A673 (cell line): ENCODE data around the gene ABCD1. TPM values are rescaled to one million over a fixed set of nuclear protein-coding genes. Genes with fewer than 3 reads are reported as not detected.
A peak's percentile ranks its signal among the peaks of the same experiment; 100 is the strongest.

ENCODE experiments used
- BruUV-seq: library from RNA; stranded (reverse); fragments of 400-500 nt; replicated peaks from 2 replicates; lab custom pipeline; 2021; lab: Mats Ljungman, UMichigan
- CTCF ChIA-PET: fragments of 300-600 bp; sonication (Branson Sonifier 250); formaldehyde crosslinking; loops from one replicate; lab custom pipeline; 2022; ENCODE audit warnings: antibody characterized with exemption; lab: Charles Lee
- POLR2A ChIA-PET: fragments of 300-600 bp; sonication (Branson Sonifier 250); formaldehyde crosslinking; loops from one replicate; lab custom pipeline; 2022; ENCODE audit warnings: antibody characterized with exemption; ENCODE audit not compliant: low non-redundant PET; lab: Charles Lee
- DNase-seq: peaks from one replicate; pipeline ENCODE4 v3.0.0-alpha.2; 2015; ENCODE audit warnings: low spot score
- H3K27ac ChIP-seq: fragments of 200-600 bp; sonication (generic); 2 replicates; pipeline ENCODE4 v1.5.1; 2016; ENCODE audit warnings: mixed run types, low read depth, mild to moderate bottlenecking, mixed read lengths, antibody characterized with exemption, low read length; ENCODE audit not compliant: poor library complexity, severe bottlenecking
- H3K27me3 ChIP-seq: fragments of 200-600 bp; sonication (generic); replicated peaks from 2 replicates; pipeline ENCODE4 v1.6.1; 2017; ENCODE audit warnings: mixed run types, low read depth, mild to moderate bottlenecking, mixed read lengths, antibody characterized with exemption, low read length; ENCODE audit not compliant: insufficient read depth, poor library complexity
- H3K36me3 ChIP-seq: fragments of 200-600 bp; sonication (generic); 2 replicates; pipeline ENCODE4 v1.6.1; 2016; ENCODE audit warnings: mixed run types, mild to moderate bottlenecking, mixed read lengths, antibody characterized with exemption, low read length; ENCODE audit not compliant: insufficient read depth, poor library complexity, severe bottlenecking
- H3K4me1 ChIP-seq: fragments of 200-600 bp; sonication (generic); 2 replicates; pipeline ENCODE4 v1.6.1; 2017; ENCODE audit warnings: mixed run types, mild to moderate bottlenecking, mixed read lengths, antibody characterized with exemption, low read length; ENCODE audit not compliant: insufficient read depth, poor library complexity, severe bottlenecking
- H3K4me3 ChIP-seq: fragments of 200-600 bp; sonication (generic); 2 replicates; pipeline ENCODE4 v1.5.1; 2016; ENCODE audit warnings: low read depth, mixed run types, mild to moderate bottlenecking, mixed read lengths, low read length; ENCODE audit not compliant: poor library complexity, severe bottlenecking
- H3K9me3 ChIP-seq: fragments of 200-600 bp; sonication (generic); 2 replicates; pipeline ENCODE4 v1.6.1; 2016; ENCODE audit warnings: mixed run types, low read depth, mild to moderate bottlenecking, mixed read lengths, antibody characterized with exemption, low read length; ENCODE audit not compliant: poor library complexity, severe bottlenecking
- CTCF ChIP-seq: fragments of 300-800, 200-600 bp; sonication (generic); conservative IDR thresholded peaks from 2 replicates; pipeline ENCODE4 v1.5.1; 2017; ENCODE audit warnings: low read depth, mild to moderate bottlenecking, antibody characterized with exemption, low read length, moderate library complexity, mixed read lengths
- EZH2 ChIP-seq: fragments of 200-600 bp; sonication (generic); IDR thresholded peaks from 2 replicates; pipeline ENCODE4 v1.6.1; 2017; ENCODE audit warnings: borderline replicate concordance, low read depth, mild to moderate bottlenecking, mixed read lengths, antibody characterized with exemption, low read length; ENCODE audit not compliant: poor library complexity, severe bottlenecking
- intact Hi-C: fragments of 100-400 bp; cut with micrococcal nuclease; formaldehyde crosslinking; loops from one replicate; pipeline ENCODE4 v1.10.0; 2022; ENCODE audit not compliant: unreplicated experiment
- total RNA-seq: library from RNA; stranded (reverse); gene quantifications from 2 replicates; pipeline ENCODE4 v1.2.3, GENCODE V29; 2021

Gene ABCD1
- total RNA-seq, 1 experiment from 2014 or later, result 7.8 TPM

DNA sequence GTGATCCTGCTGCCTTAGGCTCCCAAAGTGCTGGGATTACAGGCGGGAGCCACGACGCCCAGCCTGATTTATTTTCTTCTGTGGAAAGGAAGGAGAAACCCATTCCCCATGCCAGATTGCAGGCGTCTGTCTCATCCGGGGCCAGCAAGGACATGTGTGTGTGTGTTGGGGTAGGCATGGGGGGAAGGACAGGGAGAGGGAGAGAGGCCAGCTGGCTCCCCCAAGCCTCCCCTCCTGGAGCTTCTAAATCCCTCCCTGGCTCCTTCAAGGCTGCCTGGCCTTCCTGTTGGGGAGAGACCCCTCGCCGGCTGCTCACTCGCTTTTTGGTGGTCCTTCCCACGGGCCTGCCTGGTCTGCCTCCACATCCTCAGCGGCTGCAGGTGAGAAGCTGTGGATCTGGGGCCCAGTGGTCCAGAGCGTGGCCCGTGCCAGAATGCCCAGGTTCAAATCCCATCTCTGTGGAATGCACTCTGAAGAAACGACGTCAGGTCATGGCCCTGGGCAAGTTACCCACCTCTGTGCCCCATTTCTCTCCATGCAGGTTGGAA is 38.0 kb downstream of the ABCD1 start:
- ChIA-PET POLR2A (no interaction called here), CTCF (no interaction called here)
- intact Hi-C loops, result no loop called here
- Histone ChIP-seq H3K27ac (no peak overlapping the region), H3K36me3 (no peaks in the 10 kb centered on the region), H3K27me3 (no peaks in the 10 kb centered on the region), H3K4me3 (no peak overlapping the region), H3K9me3 (no peaks in the 10 kb centered on the region), H3K4me1 (no peaks in the 10 kb centered on the region)
- no peak for DNase-seq
- TF ChIP-seq EZH2, result no peak
- TF ChIP-seq CTCF, result no peak
- no TSS peak for BruUV-seq

DNA sequence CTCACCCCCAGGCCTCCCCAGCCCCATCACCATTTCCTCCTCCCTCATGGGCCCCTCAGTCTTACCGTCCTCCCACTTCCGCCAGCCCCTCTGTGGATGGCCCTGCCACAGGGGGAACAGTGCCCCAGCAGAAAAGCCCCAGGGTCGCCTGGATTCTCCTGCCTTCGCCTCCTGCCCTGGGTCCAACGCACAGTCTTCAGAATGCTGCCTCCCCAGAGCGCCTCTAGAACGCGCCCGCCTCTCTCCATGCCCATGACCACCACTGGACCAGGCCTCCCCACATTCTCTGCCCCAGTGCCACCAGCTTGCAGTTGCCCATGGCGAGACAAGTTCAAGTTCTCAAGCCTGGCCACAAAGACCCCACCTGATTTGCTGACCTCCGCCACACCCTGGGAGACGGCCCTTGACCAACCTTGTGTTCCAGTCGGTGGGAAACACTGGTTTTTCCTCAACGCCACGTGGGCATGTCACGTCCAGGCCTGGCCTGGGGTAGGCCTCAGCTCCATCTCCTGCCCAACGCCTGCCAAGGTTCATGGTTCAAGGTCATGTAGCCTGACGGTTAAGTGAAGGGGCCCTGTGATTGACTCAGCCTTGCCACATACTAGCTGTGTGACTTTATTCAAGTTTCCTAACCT is 38.8 kb downstream of the ABCD1 start:
- intact Hi-C loops, result no loop called here
- DNase-seq, result no peak
- ChIA-PET POLR2A (no interaction called here), CTCF (no interaction called here)
- H3K36me3 ChIP-seq, result no peaks in the 10 kb centered on the region
- H3K27me3 ChIP-seq, result no peaks in the 10 kb centered on the region
- H3K27ac ChIP-seq, result no peak overlapping the region
- no peak for TF ChIP-seq CTCF
- TF ChIP-seq EZH2, result no peak
- no peaks in the 10 kb centered on the region for H3K9me3 ChIP-seq
- no peaks in the 10 kb centered on the region for H3K4me1 ChIP-seq
- H3K4me3 ChIP-seq, result no peak overlapping the region
- no TSS peak for BruUV-seq

GRCh38 chrX:153763989-153764755 is 39.5 kb downstream of the ABCD1 start, which contains the start of gene PLXNB3:
TSS of gene PLXNB3 (plus strand) at chrX:153764249. CDS start at chrX:153765536, 1,287 bp downstream.
- TF ChIP-seq EZH2 (no peak), CTCF (peak; percentile 91)
- ChIA-PET CTCF (no interaction called here), POLR2A (no interaction called here)
- H3K4me3 ChIP-seq, result no peak within 1 kb of the TSS
- no peaks in the 10 kb centered on the region for H3K9me3 ChIP-seq
- H3K4me1 ChIP-seq, result no peaks in the 10 kb centered on the region
- H3K27me3 ChIP-seq, result no peaks in the 10 kb centered on the region
- intact Hi-C loops, result loop anchor here (1.0 kb wide), 1 partner anchor 183 kb away; no protein-coding TSS in a partner anchor
- no TSS peak for BruUV-seq
- no peaks in the 10 kb centered on the region for H3K36me3 ChIP-seq
- H3K27ac ChIP-seq, result no peak within 1 kb of the TSS
- peak; percentile 71 for DNase-seq
